ENCODE measurements around the gene PLCD4. TPM values are rescaled to one million over a fixed set of nuclear protein-coding genes. Genes with fewer than 3 reads are reported as not detected.

Gene PLCD4
- total RNA-seq, 1 experiment from 2014 or later = 0.42 TPM

- Mint-ChIP-seq H3K27me3 (ENCODE audit: low read depth) (no peaks in the 10 kb centered on the region), H3K4me1 (peaks cover 11 to 12% of the 10 kb centered on the region in 2 experiments), H3K4me3 (peak overlapping the region; percentile 91 to 97), H3K27ac (peak overlapping the region in 2 of 3 experiments; percentile 91 to 96; a peak in 2 of 7 replicates), H3K9me3 (no peaks in the 10 kb centered on the region), H3K36me3 (ENCODE audit: insufficient read depth in 1 of 3, low read depth in 3 of 3) (peaks cover 29 to 59% (median 55%) of the 10 kb centered on the region in 3 experiments)
- Histone ChIP-seq H2BK5ac (ENCODE audit: insufficient read length, low read length) (no peak overlapping the region), H3K56ac (ENCODE audit: insufficient read length, low read depth, low read length) (no peak overlapping the region), H3K23me2 (ENCODE audit: insufficient read length, low read depth, low read length, poor library complexity, severe bottlenecking) (peaks cover 11% of the 10 kb centered on the region), H3K9me3 (ENCODE audit: control insufficient read depth, low read depth, low read length) (no peaks in the 10 kb centered on the region), H2BK120ac (ENCODE audit: low read depth, low read length, poor library complexity, severe bottlenecking) (no peak overlapping the region), H4K20me1 (ENCODE audit: control insufficient read depth, insufficient read depth, insufficient read length) (no peaks in the 10 kb centered on the region), H3K27ac (ENCODE audit: insufficient read length, low read depth, low read length) (no peak overlapping the region), H3K27me3 (ENCODE audit: insufficient read depth, low read length) (no peaks in the 10 kb centered on the region), H2BK20ac (ENCODE audit: low read depth, low read length, poor library complexity, severe bottlenecking) (no peak overlapping the region), H2BK15ac (ENCODE audit: low read depth, low read length) (no peak overlapping the region), H3K23ac (ENCODE audit: insufficient read length, low read depth, low read length) (no peak overlapping the region), H3T11ph (ENCODE audit: low read length) (no peak overlapping the region), H3K18ac (ENCODE audit: insufficient read length, low read depth, low read length) (no peak overlapping the region), H2AK5ac (ENCODE audit: insufficient read length, low read length) (no peak overlapping the region), H3K79me2 (ENCODE audit: insufficient read depth, low read length) (no peaks in the 10 kb centered on the region), H3K4me1 (ENCODE audit: insufficient read depth, low read length) (peaks cover 2% of the 10 kb centered on the region; the same call in 1 of the 2 replicates), H4K8ac (replicated peaks; ENCODE audit: insufficient read length, low read depth, low read length) (no peak overlapping the region), H2BK12ac (ENCODE audit: insufficient read length, low read depth, low read length) (no peak overlapping the region), H3K4ac (ENCODE audit: low read depth, low read length) (no peak overlapping the region), H3K14ac (ENCODE audit: insufficient read depth, low read length) (no peak overlapping the region), H4K91ac (ENCODE audit: insufficient read length, low read depth, low read length) (no peak overlapping the region), H2AFZ (ENCODE audit: low read length) (no peak overlapping the region), H4K5ac (ENCODE audit: insufficient read length, low read depth, low read length) (no peak overlapping the region), H3K4me2 (ENCODE audit: insufficient read depth, insufficient read length, low read length) (peak overlapping the region; percentile 99), H3K79me1 (ENCODE audit: insufficient read depth, low read depth, low read length, poor library complexity, severe bottlenecking) (no peaks in the 10 kb centered on the region), H3K9ac (ENCODE audit: extremely low read depth, insufficient read length, low read length) (peak overlapping the region; percentile 61)
- TF ChIP-seq CTCF (conservative IDR thresholded peaks at IDR 0.05) = no peak
- no CpG with 5 or more reads among the region's 8 CpGs for WGBS (ENCODE audit: extremely low coverage, insufficient read length, low lambda C conversion rate)
- no peak for DNase-seq
Observed at GRCh38 chr2:218659988-218660358, 52.3 kb downstream of the PLCD4 start.
